Ovary (tissue), 9 donors: ENCODE results near the gene SRRM2. TPM values are rescaled to one million over a fixed set of nuclear protein-coding genes. Genes with fewer than 3 reads are reported as not detected.

Experiments
- DNase-seq, 5 donors: peaks; one replicate each; pipeline ENCODE4 v3.0.0-alpha.2; 2019 to 2020
- H3K27ac ChIP-seq, 2 donors: fragments of 200-600 bp; one replicate each; pipeline versions ENCODE4 v1.5.1 to v1.8.0; 2019 to 2022
- H3K27me3 ChIP-seq: fragments of 200-600 bp; one replicate; pipeline ENCODE4 v1.8.0; 2022
- H3K36me3 ChIP-seq: fragments of 200-600 bp; sonication (generic); one replicate; pipeline ENCODE4 v1.5.1; 2019
- H3K4me1 ChIP-seq: one replicate; pipeline ENCODE4 v1.8.1; 2013; ENCODE audit warnings: mild to moderate bottlenecking, moderate library complexity; ENCODE audit not compliant: insufficient read depth
- H3K4me3 ChIP-seq: fragments of 200-600 bp; sonication (generic); one replicate; pipeline ENCODE4 v1.5.1; 2017
- H3K9me3 ChIP-seq, 2 donors: fragments of 200-600 bp in 1 of 2; sonication (generic) in 1 of 2; one replicate each; pipeline versions ENCODE4 v1.5.1 to v1.8.1; 2013 to 2019; ENCODE audit warnings: mild to moderate bottlenecking in 1 of 2, moderate library complexity in 1 of 2
- EP300 ChIP-seq: sonication (generic); formaldehyde crosslinking; IDR thresholded peaks from one replicate; pipeline ENCODE4 v1.6.1; 2017; ENCODE audit warnings: antibody characterized with exemption
- POLR2A ChIP-seq: fragments of 450-650 bp; IDR thresholded peaks from one replicate; pipeline ENCODE4 v1.6.1; 2017; ENCODE audit warnings: antibody characterized with exemption, mild to moderate bottlenecking, moderate library complexity
- WGBS, 3 donors: extraction: QIAGEN DNeasy Blood & Tissue Kit in 1 of 3; methylation state at CpG; one replicate each; pipeline versions ENCODE4 v1.1.5 to v1.1.7; 2013 to 2017; 5-methylcytosine and 5-hydroxymethylcytosine counted together
- intact Hi-C, 4 donors: fragments of 100-400 bp; cut with DNase I; formaldehyde crosslinking; loops; one replicate each; pipeline versions ENCODE4 v1.11.0 to v1.15.1; 2022 to 2023
- polyA plus RNA-seq, 2 donors: library from polyadenylated mRNA; stranded (reverse); fragments of 200-250 nt in 1 of 2; fragments of 350-450 nt in 1 of 2; fragmentation: Illumina TruSeq in 1 of 2; extraction: RNeasy Lipid Tissue Mini Kit (QIAGEN cat#74804) in 1 of 2; gene quantifications; one replicate each; pipeline ENCODE4 v1.2.3, GENCODE V29; 2013 to 2014
- total RNA-seq, 7 donors: library from RNA; depleted of rRNA in 2 of 7; stranded (reverse); fragments of >200 nt in 2 of 7; fragmentation: NEBNext Ultra II Directional in 3 of 7; extraction: Animal tissue kit (Norgen Biotek cat#: 25700) in 3 of 7; gene quantifications; one replicate each; pipeline versions ENCODE4 v1.1.0 to v1.2.4, GENCODE V29; 2016 to 2023
- TF ChIP-seq, protein P1 (sequence below), 3 donors: fragments of 450-650 bp in 2 of 3; fragments of 200-600 bp in 1 of 3; IDR thresholded peaks; one replicate each; pipeline versions ENCODE4 v1.5.1 to v1.8.0; 2016 to 2022; ENCODE audit warnings: antibody characterized with exemption in 3 of 3, mild to moderate bottlenecking in 1 of 3
- donor health status: DM: no; HTN: no; CAD: no; lungs with moderate emphysema.
- donor health status: DM: no; HTN: no; CAD: no.
- donor health status: Bipolar disorder and iron deficiency.
- donor health status: DM: yes; HTN: yes; CAD: no.
- donor health status: DM: no; HTN: no; CAD: no.
- donor health status: DM: yes; HTN: yes; CAD: no.

Gene SRRM2
- total and polyA plus RNA-seq, 9 donors, result 300 to 736 (median 524) TPM

DNA sequence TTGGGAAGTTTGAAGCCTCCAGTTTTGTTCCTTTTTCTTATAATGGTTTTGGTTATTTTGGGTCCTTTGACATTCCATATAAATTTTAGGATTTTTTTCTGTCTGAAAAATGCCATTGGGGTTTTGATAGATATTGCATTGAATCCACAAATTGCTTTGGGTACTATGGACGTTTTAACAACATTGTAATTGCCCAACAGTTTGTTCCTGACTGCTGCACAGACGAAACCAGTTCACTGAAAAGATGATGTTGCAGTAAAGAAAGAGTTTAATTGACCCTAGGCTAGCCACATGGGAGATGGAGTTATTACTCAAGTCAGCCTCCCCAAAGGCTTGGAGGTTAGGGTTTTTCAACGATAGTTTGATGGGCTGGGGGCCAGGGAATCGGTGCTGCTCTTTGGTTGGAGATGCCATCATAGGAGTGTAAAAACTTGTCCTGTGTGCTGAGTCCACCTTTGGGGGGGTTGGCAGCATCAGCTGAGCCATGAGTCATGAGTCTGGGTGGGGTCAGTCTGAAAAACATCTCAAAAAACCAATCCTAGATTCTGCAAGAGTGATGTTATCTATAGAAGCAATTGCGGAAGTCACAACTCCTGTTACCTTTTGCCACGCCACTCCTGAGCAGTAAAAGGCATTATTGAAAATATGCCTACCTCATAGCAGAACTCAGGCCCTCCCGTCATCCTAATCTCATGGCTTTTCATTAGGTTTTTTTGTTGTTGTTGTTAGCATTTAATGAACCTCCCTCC is 43.1 kb downstream of the SRRM2 start:
- 60 to 62% (median 60%) methylated on average over 7 of the region's 7 CpGs for WGBS, 3 donors
- no peaks in the 10 kb centered on the region for H3K4me1 ChIP-seq
- intact Hi-C loops, result no loop called here
- TF ChIP-seq POLR2A, result no peak
- TF ChIP-seq EP300, result no peak
- TF ChIP-seq, protein P1, sequence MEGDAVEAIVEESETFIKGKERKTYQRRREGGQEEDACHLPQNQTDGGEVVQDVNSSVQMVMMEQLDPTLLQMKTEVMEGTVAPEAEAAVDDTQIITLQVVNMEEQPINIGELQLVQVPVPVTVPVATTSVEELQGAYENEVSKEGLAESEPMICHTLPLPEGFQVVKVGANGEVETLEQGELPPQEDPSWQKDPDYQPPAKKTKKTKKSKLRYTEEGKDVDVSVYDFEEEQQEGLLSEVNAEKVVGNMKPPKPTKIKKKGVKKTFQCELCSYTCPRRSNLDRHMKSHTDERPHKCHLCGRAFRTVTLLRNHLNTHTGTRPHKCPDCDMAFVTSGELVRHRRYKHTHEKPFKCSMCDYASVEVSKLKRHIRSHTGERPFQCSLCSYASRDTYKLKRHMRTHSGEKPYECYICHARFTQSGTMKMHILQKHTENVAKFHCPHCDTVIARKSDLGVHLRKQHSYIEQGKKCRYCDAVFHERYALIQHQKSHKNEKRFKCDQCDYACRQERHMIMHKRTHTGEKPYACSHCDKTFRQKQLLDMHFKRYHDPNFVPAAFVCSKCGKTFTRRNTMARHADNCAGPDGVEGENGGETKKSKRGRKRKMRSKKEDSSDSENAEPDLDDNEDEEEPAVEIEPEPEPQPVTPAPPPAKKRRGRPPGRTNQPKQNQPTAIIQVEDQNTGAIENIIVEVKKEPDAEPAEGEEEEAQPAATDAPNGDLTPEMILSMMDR (IDR thresholded peaks at IDR 0.05), result no peak
- no peaks in the 10 kb centered on the region for H3K9me3 ChIP-seq
- no peaks in the 10 kb centered on the region for H3K36me3 ChIP-seq
- no peaks in the 10 kb centered on the region for H3K27me3 ChIP-seq
- H3K4me3 ChIP-seq, result no peak overlapping the region
- peak in 1 of 5 donors; percentile 10 for DNase-seq
- H3K27ac ChIP-seq, result no peak overlapping the region

DNA sequence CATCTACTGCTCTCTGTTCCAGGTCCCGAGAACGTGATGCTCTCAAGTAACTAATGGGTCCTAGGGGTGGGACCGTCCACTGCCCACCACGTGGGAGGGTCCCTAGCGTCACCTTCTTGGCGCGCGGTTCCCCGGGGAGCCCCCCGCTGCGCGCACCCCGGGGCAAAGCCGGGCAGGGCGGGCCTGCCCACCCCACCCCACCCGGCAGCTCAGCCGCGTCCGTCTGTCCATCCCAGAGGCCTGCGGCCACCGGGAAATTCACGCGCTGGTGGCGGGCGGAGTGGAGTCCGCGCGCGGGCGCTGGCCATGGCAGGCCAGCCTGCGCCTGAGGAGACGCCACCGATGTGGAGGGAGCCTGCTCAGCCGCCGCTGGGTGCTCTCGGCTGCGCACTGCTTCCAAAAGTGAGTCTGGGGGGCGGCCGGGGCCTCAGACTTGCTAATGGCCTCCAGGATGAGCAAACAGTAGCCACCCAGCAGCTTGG is 46.3 kb downstream of the SRRM2 start:
- no peaks in the 10 kb centered on the region for H3K27me3 ChIP-seq
- H3K4me1 ChIP-seq, result no peaks in the 10 kb centered on the region
- no peaks in the 10 kb centered on the region for H3K36me3 ChIP-seq
- DNase-seq, result peak in 1 of 5 donors; percentile 8
- no peak overlapping the region for H3K4me3 ChIP-seq
- WGBS, 3 donors, result 79 to 82% (median 80%) methylated on average over 17 to 39 of the region's 39 CpGs
- no peak overlapping the region for H3K27ac ChIP-seq
- H3K9me3 ChIP-seq, result no peaks in the 10 kb centered on the region
- no peak for TF ChIP-seq POLR2A
- TF ChIP-seq EP300, result no peak
- TF ChIP-seq, protein P1 (IDR thresholded peaks at IDR 0.05), result no peak
- intact Hi-C loops, result no loop called here

DNA sequence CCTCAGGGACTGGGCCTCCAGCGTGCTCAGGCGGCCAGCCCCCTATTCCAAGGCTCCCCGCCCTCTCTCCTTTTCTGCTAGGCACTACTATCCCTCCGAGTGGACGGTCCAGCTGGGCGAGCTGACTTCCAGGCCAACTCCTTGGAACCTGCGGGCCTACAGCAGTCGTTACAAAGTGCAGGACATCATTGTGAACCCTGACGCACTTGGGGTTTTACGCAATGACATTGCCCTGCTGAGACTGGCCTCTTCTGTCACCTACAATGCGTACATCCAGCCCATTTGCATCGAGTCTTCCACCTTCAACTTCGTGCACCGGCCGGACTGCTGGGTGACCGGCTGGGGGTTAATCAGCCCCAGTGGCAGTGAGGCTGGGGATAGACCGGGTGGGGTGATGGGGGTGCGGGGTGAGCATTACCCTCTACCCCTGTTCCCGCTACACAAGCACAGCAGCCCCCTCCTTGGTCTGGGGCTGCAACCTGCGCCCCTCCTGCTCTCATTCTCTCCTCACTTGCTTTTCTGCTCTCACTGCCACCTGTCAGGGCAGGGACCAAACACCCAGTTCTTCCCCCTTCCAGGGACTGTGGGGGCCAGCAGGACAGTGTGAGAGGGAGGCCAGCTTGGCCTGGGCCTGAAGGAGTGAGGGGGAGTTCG is 46.9 kb downstream of the SRRM2 start:
- TF ChIP-seq POLR2A, result no peak
- TF ChIP-seq, protein P1 (IDR thresholded peaks at IDR 0.05), result no peak
- TF ChIP-seq EP300, result no peak
- WGBS, 3 donors, result 82 to 85% (median 83%) methylated on average over 21 of the region's 21 CpGs
- peaks cover 0 to 4% of the 10 kb centered on the region in 2 donors for H3K9me3 ChIP-seq
- no peak overlapping the region for H3K4me3 ChIP-seq
- H3K4me1 ChIP-seq, result no peaks in the 10 kb centered on the region
- H3K27me3 ChIP-seq, result no peaks in the 10 kb centered on the region
- peak in 1 of 5 donors; percentile 5 for DNase-seq
- no peak overlapping the region for H3K27ac ChIP-seq
- no peaks in the 10 kb centered on the region for H3K36me3 ChIP-seq
- intact Hi-C loops, result no loop called here

DNA sequence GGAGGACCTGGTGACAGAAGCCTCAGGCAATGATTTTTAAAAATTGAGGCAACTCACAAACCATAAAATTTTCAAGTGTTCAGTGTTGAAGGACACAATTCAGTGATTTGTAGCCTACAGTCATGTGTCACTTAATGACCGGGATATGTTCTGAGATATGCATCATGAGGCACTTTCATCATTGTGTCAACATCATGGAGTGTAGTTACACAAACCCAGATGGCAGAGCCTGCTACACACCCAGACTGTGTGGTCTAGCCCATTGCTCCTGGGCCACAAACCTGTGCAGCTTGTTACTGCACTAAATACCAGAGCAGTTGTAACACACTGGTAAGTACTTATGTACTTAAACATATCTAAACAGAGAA is 47.4 kb downstream of the SRRM2 start:
- 72 to 96% (median 90%) methylated on average over 1 of the region's 1 CpG for WGBS, 3 donors
- TF ChIP-seq, protein P1 (IDR thresholded peaks at IDR 0.05), result no peak
- TF ChIP-seq POLR2A (no peak), EP300 (no peak)

More for the DNA sequence above, 47.4 kb downstream of the SRRM2 start:
- no peak for DNase-seq
- H3K27ac ChIP-seq, result no peak overlapping the region
- H3K4me3 ChIP-seq, result no peak overlapping the region
- peaks cover 0 to 5% of the 10 kb centered on the region in 2 donors for H3K9me3 ChIP-seq
- no peaks in the 10 kb centered on the region for H3K36me3 ChIP-seq
- H3K4me1 ChIP-seq, result no peaks in the 10 kb centered on the region
- H3K27me3 ChIP-seq, result no peaks in the 10 kb centered on the region
- intact Hi-C loops, result no loop called here
